ENCODE measurements around the gene TRIM24. TPM values are rescaled to one million over a fixed set of nuclear protein-coding genes. Genes with fewer than 3 reads are reported as not detected.

TRIM24 gene
- total and polyA plus RNA-seq, 2 of the 13 experiments (the other 11 are each of a cell fraction or from before 2014, with no cell fraction given): 100 to 106 TPM

DNA sequence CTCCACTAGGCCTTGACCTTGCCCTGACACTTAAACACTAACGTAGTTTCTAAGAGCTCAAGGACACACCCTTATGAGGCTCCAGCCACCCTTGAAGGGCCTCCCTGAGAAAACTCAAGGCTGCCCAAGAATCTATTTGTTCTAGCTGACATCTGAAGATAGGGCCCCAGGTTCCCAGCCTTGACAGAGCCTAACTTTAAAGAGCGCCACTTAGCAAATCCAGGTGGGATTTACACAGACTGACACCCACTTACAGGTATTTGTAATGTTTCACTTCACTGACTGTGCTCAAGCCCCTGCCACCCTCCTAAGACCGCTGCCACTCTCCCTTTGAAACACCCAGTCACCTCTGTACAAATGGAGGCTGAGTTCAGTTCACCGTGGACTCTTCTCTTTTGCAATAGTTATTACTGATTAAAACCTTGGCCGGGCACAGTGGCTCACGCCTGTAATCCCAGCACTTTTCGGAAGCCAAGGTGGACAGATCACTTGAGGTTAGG is 150.7 kb downstream of the TRIM24 start (continued):
- TF ChIP-seq NRL (CRISPR knock-in tag; IDR thresholded peaks at IDR 0.05; ENCODE audit: borderline replicate concordance) (no peak), ZNF556 (CRISPR knock-in tag; IDR thresholded peaks at IDR 0.05; ENCODE audit: borderline replicate concordance) (no peak), ZNF230 (CRISPR knock-in tag; IDR thresholded peaks at IDR 0.05) (no peak), FOXA3 (CRISPR knock-in tag; IDR thresholded peaks at IDR 0.05) (no peak), IKZF1 (IDR thresholded peaks at IDR 0.05) (no peak), DPF2 (CRISPR knock-in tag; IDR thresholded peaks at IDR 0.05; ENCODE audit: borderline replicate concordance, low read depth) (no peak), HNF4A (CRISPR knock-in tag; IDR thresholded peaks at IDR 0.05) (peak; percentile 45), ZSCAN9 (CRISPR knock-in tag; IDR thresholded peaks at IDR 0.05; ENCODE audit: borderline replicate concordance) (no peak), CBX5 (CRISPR knock-in tag; IDR thresholded peaks at IDR 0.05; ENCODE audit: borderline replicate concordance) (no peak), PHF21A (CRISPR knock-in tag; IDR thresholded peaks at IDR 0.05) (no peak), ZNF615 (CRISPR knock-in tag; IDR thresholded peaks at IDR 0.05; ENCODE audit: borderline replicate concordance) (no peak), ATF7-NPFF (CRISPR knock-in tag; IDR thresholded peaks at IDR 0.05; ENCODE audit: low read depth) (no peak), HOXA9 (CRISPR knock-in tag; IDR thresholded peaks at IDR 0.05; ENCODE audit: borderline replicate concordance) (no peak)
- TF ChIP-seq, protein P1, sequence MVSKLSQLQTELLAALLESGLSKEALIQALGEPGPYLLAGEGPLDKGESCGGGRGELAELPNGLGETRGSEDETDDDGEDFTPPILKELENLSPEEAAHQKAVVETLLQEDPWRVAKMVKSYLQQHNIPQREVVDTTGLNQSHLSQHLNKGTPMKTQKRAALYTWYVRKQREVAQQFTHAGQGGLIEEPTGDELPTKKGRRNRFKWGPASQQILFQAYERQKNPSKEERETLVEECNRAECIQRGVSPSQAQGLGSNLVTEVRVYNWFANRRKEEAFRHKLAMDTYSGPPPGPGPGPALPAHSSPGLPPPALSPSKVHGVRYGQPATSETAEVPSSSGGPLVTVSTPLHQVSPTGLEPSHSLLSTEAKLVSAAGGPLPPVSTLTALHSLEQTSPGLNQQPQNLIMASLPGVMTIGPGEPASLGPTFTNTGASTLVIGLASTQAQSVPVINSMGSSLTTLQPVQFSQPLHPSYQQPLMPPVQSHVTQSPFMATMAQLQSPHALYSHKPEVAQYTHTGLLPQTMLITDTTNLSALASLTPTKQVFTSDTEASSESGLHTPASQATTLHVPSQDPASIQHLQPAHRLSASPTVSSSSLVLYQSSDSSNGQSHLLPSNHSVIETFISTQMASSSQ (IDR thresholded peaks at IDR 0.05; ENCODE audit: low read depth): no peak
- TF ChIP-seq, protein P1 (CRISPR knock-in tag; IDR thresholded peaks at IDR 0.05; ENCODE audit: borderline replicate concordance): no peak
- TF ChIP-seq, protein P2, sequence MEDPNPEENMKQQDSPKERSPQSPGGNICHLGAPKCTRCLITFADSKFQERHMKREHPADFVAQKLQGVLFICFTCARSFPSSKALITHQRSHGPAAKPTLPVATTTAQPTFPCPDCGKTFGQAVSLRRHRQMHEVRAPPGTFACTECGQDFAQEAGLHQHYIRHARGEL (CRISPR knock-in tag; IDR thresholded peaks at IDR 0.05): no peak
- TF ChIP-seq, protein P3, sequence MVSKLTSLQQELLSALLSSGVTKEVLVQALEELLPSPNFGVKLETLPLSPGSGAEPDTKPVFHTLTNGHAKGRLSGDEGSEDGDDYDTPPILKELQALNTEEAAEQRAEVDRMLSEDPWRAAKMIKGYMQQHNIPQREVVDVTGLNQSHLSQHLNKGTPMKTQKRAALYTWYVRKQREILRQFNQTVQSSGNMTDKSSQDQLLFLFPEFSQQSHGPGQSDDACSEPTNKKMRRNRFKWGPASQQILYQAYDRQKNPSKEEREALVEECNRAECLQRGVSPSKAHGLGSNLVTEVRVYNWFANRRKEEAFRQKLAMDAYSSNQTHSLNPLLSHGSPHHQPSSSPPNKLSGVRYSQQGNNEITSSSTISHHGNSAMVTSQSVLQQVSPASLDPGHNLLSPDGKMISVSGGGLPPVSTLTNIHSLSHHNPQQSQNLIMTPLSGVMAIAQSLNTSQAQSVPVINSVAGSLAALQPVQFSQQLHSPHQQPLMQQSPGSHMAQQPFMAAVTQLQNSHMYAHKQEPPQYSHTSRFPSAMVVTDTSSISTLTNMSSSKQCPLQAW (CRISPR knock-in tag; IDR thresholded peaks at IDR 0.05): no peak
- TF ChIP-seq, protein P4, sequence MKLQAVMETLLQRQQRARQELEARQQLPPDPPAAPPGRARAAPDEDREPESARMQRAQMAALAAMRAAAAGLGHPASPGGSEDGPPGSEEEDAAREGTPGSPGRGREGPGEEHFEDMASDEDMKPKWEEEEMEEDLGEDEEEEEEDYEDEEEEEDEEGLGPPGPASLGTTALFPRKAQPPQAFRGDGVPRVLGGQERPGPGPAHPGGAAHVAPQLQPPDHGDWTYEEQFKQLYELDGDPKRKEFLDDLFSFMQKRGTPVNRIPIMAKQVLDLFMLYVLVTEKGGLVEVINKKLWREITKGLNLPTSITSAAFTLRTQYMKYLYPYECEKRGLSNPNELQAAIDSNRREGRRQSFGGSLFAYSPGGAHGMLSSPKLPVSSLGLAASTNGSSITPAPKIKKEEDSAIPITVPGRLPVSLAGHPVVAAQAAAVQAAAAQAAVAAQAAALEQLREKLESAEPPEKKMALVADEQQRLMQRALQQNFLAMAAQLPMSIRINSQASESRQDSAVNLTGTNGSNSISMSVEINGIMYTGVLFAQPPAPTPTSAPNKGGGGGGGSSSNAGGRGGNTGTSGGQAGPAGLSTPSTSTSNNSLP (IDR thresholded peaks at IDR 0.05; ENCODE audit: low read depth, low read length): peak; percentile 49; the same call in 1 of the 2 replicates
